ENCODE results near the gene BCL7A. TPM values are rescaled to one million over a fixed set of nuclear protein-coding genes. Genes with fewer than 3 reads are reported as not detected.

The BCL7A gene
- total and polyA plus RNA-seq, 2 of the 8 experiments (the other 6 are each of a cell fraction or from before 2014, with no cell fraction given) = 11.9 to 12.7 TPM

GRCh38 chr12:121981456-121981855, 40.2 kb upstream of the BCL7A start:
- Histone ChIP-seq H4K91ac (replicated peaks; ENCODE audit: insufficient read length, low read length) (no peak overlapping the region), H3K4ac (replicated peaks; ENCODE audit: insufficient read length, low read depth, low read length) (no peak overlapping the region), H3K9ac (replicated peaks in 1 of 4; ENCODE audit: extremely low read depth in 1 of 4, low read depth in 3 of 4, low read length in 3 of 4) (no peak overlapping the region), H2BK15ac (ENCODE audit: low read length) (no peak overlapping the region), H2BK120ac (replicated peaks; ENCODE audit: low read depth, low read length) (no peak overlapping the region), H4K5ac (ENCODE audit: insufficient read length, low read depth, low read length) (no peak overlapping the region), H2BK5ac (ENCODE audit: low read depth, low read length) (no peak overlapping the region), H2AK5ac (ENCODE audit: low read depth, low read length) (no peak overlapping the region), H2BK20ac (ENCODE audit: low read length) (no peak overlapping the region), H3K18ac (ENCODE audit: extremely low read depth, low read length) (no peak overlapping the region), H2BK12ac (ENCODE audit: low read depth, low read length) (no peak overlapping the region), H3K36me3 (ENCODE audit: control insufficient read depth in 2 of 4, insufficient read depth in 4 of 4, low read length in 3 of 4) (no peaks in the 10 kb centered on the region), H3K56ac (replicated peaks; ENCODE audit: insufficient read length, low read depth, low read length) (no peak overlapping the region), H3K27ac (ENCODE audit: low read depth, low read length) (no peak overlapping the region), H3K4me3 (ENCODE audit: extremely low read depth in 1 of 4, insufficient read depth in 2 of 4, low read depth in 3 of 4, low read length in 4 of 4) (no peak overlapping the region), H2AFZ (ENCODE audit: low read length) (no peak overlapping the region), H3K79me1 (ENCODE audit: low read depth, low read length) (no peaks in the 10 kb centered on the region), H3K4me2 (ENCODE audit: insufficient read depth in 1 of 2, low read depth in 2 of 2, low read length in 2 of 2) (no peak overlapping the region), H3K27me3 (replicated peaks in 1 of 4; ENCODE audit: control insufficient read depth in 3 of 4, extremely low read depth in 1 of 4, insufficient read depth in 3 of 4, low read length in 3 of 4) (no peaks in the 10 kb centered on the region), H4K8ac (ENCODE audit: extremely low read depth, insufficient read depth, low read length) (no peak overlapping the region), H3K14ac (ENCODE audit: insufficient read length) (no peak overlapping the region), H3K9me3 (ENCODE audit: insufficient read depth in 2 of 2, low read depth in 1 of 2, low read length in 1 of 2) (no peaks in the 10 kb centered on the region), H3K23ac (ENCODE audit: insufficient read length) (no peak overlapping the region), H3K4me1 (replicated peaks in 1 of 4; ENCODE audit: control insufficient read depth in 3 of 4, insufficient read depth in 4 of 4, low read length in 3 of 4) (no peaks in the 10 kb centered on the region; a peak in 1 of 7 replicates), H3K23me2 (ENCODE audit: low read depth, low read length) (no peaks in the 10 kb centered on the region), H3K79me2 (ENCODE audit: control insufficient read depth in 1 of 2, insufficient read depth in 2 of 2, low read length in 2 of 2) (no peaks in the 10 kb centered on the region), H4K20me1 (replicated peaks in 1 of 2; ENCODE audit: control insufficient read depth in 1 of 2, insufficient read depth in 2 of 2, low read length in 2 of 2) (no peaks in the 10 kb centered on the region)
- WGBS, 2 experiments (ENCODE audit: extremely low coverage in 1 of 2, insufficient coverage in 1 of 2, insufficient read length in 1 of 2, insufficient replicate concordance in 2 of 2, low coverage in 1 of 2, low lambda C conversion rate in 2 of 2, missing lambda C conversion rate in 1 of 2) = 93% methylated on average over 8 of the region's 8 CpGs; no CpG with 5 or more reads in 1 of the 2 experiments
- DNase-seq (ENCODE audit: low read depth in 1 of 2, low spot score in 2 of 2) (no peak), FAIRE-seq (no peak)
- ChIA-PET CTCF (ENCODE audit: partially characterized antibody) (interaction anchor here (0.7 to 1.6 kb wide), 3 partner anchors 50 to 86 kb away, joined by 3 to 5 read pairs (median 4); partner anchors contain the start of gene CFAP251), POLR2A (ENCODE audit: partially characterized antibody) (interaction anchor here (0.6 to 1.2 kb wide), 2 partner anchors 30 to 711 kb away, joined by 3 to 4 read pairs; no protein-coding TSS in a partner anchor)
